DND-41 (cell line): ENCODE results near the gene CADM2.

Experiments used
- EZH2 ChIP-seq: IDR thresholded peaks from 3 replicates; pipeline ENCODE4 v1.6.1; 2012; ENCODE audit warnings: borderline replicate concordance, low read depth, mild to moderate bottlenecking, moderate library complexity, low read length, inconsistent platforms; ENCODE audit not compliant: severe bottlenecking
- TF ChIP-seq, protein P1 (sequence below): IDR thresholded peaks from 2 replicates; pipeline ENCODE4 v1.5.1; 2012; ENCODE audit warnings: borderline replicate concordance, low read length, moderate library complexity, mild to moderate bottlenecking; ENCODE audit not compliant: poor library complexity, severe bottlenecking; ENCODE audit errors: extremely low read depth

DNA sequence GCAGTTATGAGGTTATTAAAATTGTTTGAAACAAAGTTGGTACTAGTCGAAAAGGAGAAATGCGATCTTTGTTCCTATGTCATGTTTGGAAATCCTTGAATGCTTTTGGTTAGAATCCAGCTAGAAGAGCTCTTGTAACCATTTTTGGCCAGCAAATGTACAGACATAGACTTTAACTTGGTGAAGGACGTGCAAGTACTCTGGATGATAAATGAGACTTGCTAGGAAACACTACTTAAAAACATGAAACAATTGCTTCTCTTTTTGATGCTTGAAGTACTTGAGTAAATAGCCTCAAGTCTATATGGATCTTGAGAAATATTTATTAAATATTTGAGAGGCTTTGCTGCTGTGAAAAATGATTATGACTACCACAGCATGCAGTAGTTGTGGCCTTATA lies 95.8 kb downstream of the CADM2 start:
- TF ChIP-seq, protein P1, sequence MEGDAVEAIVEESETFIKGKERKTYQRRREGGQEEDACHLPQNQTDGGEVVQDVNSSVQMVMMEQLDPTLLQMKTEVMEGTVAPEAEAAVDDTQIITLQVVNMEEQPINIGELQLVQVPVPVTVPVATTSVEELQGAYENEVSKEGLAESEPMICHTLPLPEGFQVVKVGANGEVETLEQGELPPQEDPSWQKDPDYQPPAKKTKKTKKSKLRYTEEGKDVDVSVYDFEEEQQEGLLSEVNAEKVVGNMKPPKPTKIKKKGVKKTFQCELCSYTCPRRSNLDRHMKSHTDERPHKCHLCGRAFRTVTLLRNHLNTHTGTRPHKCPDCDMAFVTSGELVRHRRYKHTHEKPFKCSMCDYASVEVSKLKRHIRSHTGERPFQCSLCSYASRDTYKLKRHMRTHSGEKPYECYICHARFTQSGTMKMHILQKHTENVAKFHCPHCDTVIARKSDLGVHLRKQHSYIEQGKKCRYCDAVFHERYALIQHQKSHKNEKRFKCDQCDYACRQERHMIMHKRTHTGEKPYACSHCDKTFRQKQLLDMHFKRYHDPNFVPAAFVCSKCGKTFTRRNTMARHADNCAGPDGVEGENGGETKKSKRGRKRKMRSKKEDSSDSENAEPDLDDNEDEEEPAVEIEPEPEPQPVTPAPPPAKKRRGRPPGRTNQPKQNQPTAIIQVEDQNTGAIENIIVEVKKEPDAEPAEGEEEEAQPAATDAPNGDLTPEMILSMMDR = no peak
- no peak for TF ChIP-seq EZH2
